H9 (cell line): ENCODE results near the gene DCAF10. TPM values are rescaled to one million over a fixed set of nuclear protein-coding genes. Genes with fewer than 3 reads are reported as not detected.

Experiments used
- DNase-seq: peaks from one replicate; pipeline ENCODE4 v3.0.0-alpha.2; 2017
- H2AFZ ChIP-seq: one replicate; pipeline ENCODE4 v1.6.1; 2013; ENCODE audit warnings: mild to moderate bottlenecking, low read length, control low read depth, moderate library complexity
- H2AK5ac ChIP-seq: 2 replicates; pipeline ENCODE4 v1.6.1; 2013; ENCODE audit warnings: low read length, control low read depth, mixed read lengths; ENCODE audit not compliant: insufficient read length
- H2BK120ac ChIP-seq: one replicate; pipeline ENCODE4 v1.6.1; 2013; ENCODE audit warnings: low read depth, mild to moderate bottlenecking, low read length, control low read depth, inconsistent platforms; ENCODE audit not compliant: poor library complexity, severe bottlenecking
- H2BK12ac ChIP-seq: 2 replicates; pipeline ENCODE4 v1.6.1; 2013; ENCODE audit warnings: low read length, control low read depth, mixed read lengths, low read depth; ENCODE audit not compliant: insufficient read length
- H2BK15ac ChIP-seq: 2 replicates; pipeline ENCODE4 v1.6.1; 2013; ENCODE audit warnings: low read depth, low read length, control low read depth
- H2BK20ac ChIP-seq: one replicate; pipeline ENCODE4 v1.6.1; 2013; ENCODE audit warnings: low read depth, mild to moderate bottlenecking, low read length, control low read depth, inconsistent platforms; ENCODE audit not compliant: poor library complexity, severe bottlenecking
- H2BK5ac ChIP-seq: 2 replicates; pipeline ENCODE4 v1.6.1; 2013; ENCODE audit warnings: low read length, control low read depth, mixed read lengths; ENCODE audit not compliant: insufficient read length
- H3K14ac ChIP-seq: 2 replicates; pipeline ENCODE4 v1.6.1; 2013; ENCODE audit warnings: low read length, control low read depth; ENCODE audit not compliant: insufficient read depth
- H3K18ac ChIP-seq: 2 replicates; pipeline ENCODE4 v1.6.1; 2013; ENCODE audit warnings: low read depth, mild to moderate bottlenecking, mixed read lengths, low read length, control low read depth; ENCODE audit not compliant: insufficient read length
- H3K23ac ChIP-seq: 2 replicates; pipeline ENCODE4 v1.6.1; 2013; ENCODE audit warnings: low read length, control low read depth, mixed read lengths, low read depth; ENCODE audit not compliant: insufficient read length
- H3K23me2 ChIP-seq: 2 replicates; pipeline ENCODE4 v1.6.1; 2013; ENCODE audit warnings: low read depth, mild to moderate bottlenecking, mixed read lengths, low read length, control low read depth; ENCODE audit not compliant: insufficient read length, poor library complexity, severe bottlenecking
- H3K27ac ChIP-seq: 2 replicates; pipeline ENCODE4 v1.5.1; 2013; ENCODE audit warnings: low read length, control low read depth, mixed read lengths, low read depth; ENCODE audit not compliant: insufficient read length
- H3K27me3 ChIP-seq: 2 replicates; pipeline ENCODE4 v1.6.1; 2013; ENCODE audit warnings: low read length, control low read depth, inconsistent platforms; ENCODE audit not compliant: insufficient read depth
- H3K4ac ChIP-seq: 2 replicates; pipeline ENCODE4 v1.6.1; 2013; ENCODE audit warnings: low read depth, mild to moderate bottlenecking, control low read depth, inconsistent platforms, low read length, moderate library complexity
- H3K4me1 ChIP-seq: 2 replicates; pipeline ENCODE4 v1.6.1; 2013; ENCODE audit warnings: low read length, control low read depth, inconsistent platforms; ENCODE audit not compliant: insufficient read depth
- H3K4me2 ChIP-seq: 2 replicates; pipeline ENCODE4 v1.6.1; 2013; ENCODE audit warnings: low read length, control low read depth, mixed read lengths; ENCODE audit not compliant: insufficient read length, insufficient read depth
- H3K56ac ChIP-seq: 2 replicates; pipeline ENCODE4 v1.6.1; 2013; ENCODE audit warnings: low read depth, mild to moderate bottlenecking, mixed read lengths, low read length, control low read depth; ENCODE audit not compliant: insufficient read length
- H3K79me1 ChIP-seq: 2 replicates; pipeline ENCODE4 v1.6.1; 2013; ENCODE audit warnings: low read depth, mild to moderate bottlenecking, moderate library complexity, low read length, control low read depth, inconsistent platforms; ENCODE audit not compliant: insufficient read depth, poor library complexity, severe bottlenecking
- H3K79me2 ChIP-seq: 2 replicates; pipeline ENCODE4 v1.6.1; 2013; ENCODE audit warnings: low read length, control low read depth, inconsistent platforms; ENCODE audit not compliant: insufficient read depth
- H3K9ac ChIP-seq: 2 replicates; pipeline ENCODE4 v1.6.1; 2013; ENCODE audit warnings: low read length, control low read depth, mixed read lengths; ENCODE audit not compliant: insufficient read length; ENCODE audit errors: extremely low read depth
- H3K9me3 ChIP-seq: one replicate; pipeline ENCODE4 v1.6.1; 2013; ENCODE audit warnings: low read depth, low read length, inconsistent platforms; ENCODE audit not compliant: control insufficient read depth
- H3T11ph ChIP-seq: one replicate; pipeline ENCODE4 v1.6.1; 2013; ENCODE audit warnings: mild to moderate bottlenecking, low read length, control low read depth, inconsistent platforms
- H4K20me1 ChIP-seq: one replicate; pipeline ENCODE4 v1.6.1; 2013; ENCODE audit not compliant: control insufficient read depth, insufficient read length, insufficient read depth
- H4K5ac ChIP-seq: 2 replicates; pipeline ENCODE4 v1.6.1; 2013; ENCODE audit warnings: low read depth, mild to moderate bottlenecking, mixed read lengths, low read length, control low read depth; ENCODE audit not compliant: insufficient read length
- H4K8ac ChIP-seq: replicated peaks from 2 replicates; pipeline ENCODE4 v1.6.1; 2013; ENCODE audit warnings: low read length, control low read depth, mixed read lengths, low read depth; ENCODE audit not compliant: insufficient read length
- H4K91ac ChIP-seq: 2 replicates; pipeline ENCODE4 v1.6.1; 2013; ENCODE audit warnings: low read depth, mild to moderate bottlenecking, moderate library complexity, mixed read lengths, low read length, control low read depth; ENCODE audit not compliant: insufficient read length
- H3K27ac Mint-ChIP-seq, 3 experiments: 2 replicates in 2 of 3; 3 replicates in 1 of 3; pipeline ENCODE4 v1.8.0; 2020 to 2021; ENCODE audit warnings: mixed read lengths in 3 of 3, mild to moderate bottlenecking in 1 of 3, moderate library complexity in 1 of 3
- H3K27me3 Mint-ChIP-seq: 2 replicates; pipeline ENCODE4 v1.8.0; 2021; ENCODE audit warnings: low read depth, mild to moderate bottlenecking, moderate library complexity, mixed read lengths
- H3K36me3 Mint-ChIP-seq, 3 experiments: 2 replicates in 2 of 3; 3 replicates in 1 of 3; pipeline ENCODE4 v1.8.0; 2020 to 2021; ENCODE audit warnings: low read depth in 3 of 3, mixed read lengths in 3 of 3; ENCODE audit not compliant: insufficient read depth in 1 of 3
- H3K4me1 Mint-ChIP-seq, 2 experiments: 2 replicates each; pipeline ENCODE4 v1.8.0; 2020; ENCODE audit warnings: mixed read lengths in 2 of 2
- H3K4me3 Mint-ChIP-seq, 2 experiments: 2 replicates in 1 of 2; 3 replicates in 1 of 2; pipeline ENCODE4 v1.8.0; 2020 to 2021; ENCODE audit warnings: mild to moderate bottlenecking in 2 of 2, mixed read lengths in 2 of 2, moderate library complexity in 1 of 2
- H3K9me3 Mint-ChIP-seq, 2 experiments: 2 replicates in 1 of 2; 3 replicates in 1 of 2; pipeline ENCODE4 v1.8.0; 2020; ENCODE audit warnings: mild to moderate bottlenecking in 2 of 2, mixed read lengths in 2 of 2, moderate library complexity in 1 of 2
- CTCF ChIP-seq: fragments of 200-600 bp; sonication (generic); conservative IDR thresholded peaks from 3 replicates; pipeline ENCODE4 v1.8.0; 2021; ENCODE audit warnings: antibody characterized with exemption, mild to moderate bottlenecking
- WGBS: extraction: QIAGEN DNeasy Blood & Tissue Kit; methylation state at CpG from one replicate; pipeline ENCODE4 v1.1.7; 2013; ENCODE audit warnings: missing lambda C conversion rate, low lambda C conversion rate, mixed read lengths; ENCODE audit not compliant: insufficient read length; ENCODE audit errors: extremely low coverage; 5-methylcytosine and 5-hydroxymethylcytosine counted together
- total RNA-seq: library from RNA; stranded (reverse); gene quantifications from 2 replicates; pipeline ENCODE4 v1.2.1, GENCODE V29; 2021

DCAF10 gene
- total RNA-seq, 1 experiment from 2014 or later: 13.4 TPM

GRCh38 chr9:37778534-37778933 lies 22.1 kb upstream of the DCAF10 start:
- no peak overlapping the region for H2AK5ac ChIP-seq
- no peak overlapping the region for H3K23ac ChIP-seq
- H3K4me3 Mint-ChIP-seq: no peak overlapping the region
- peaks cover 3 to 6% of the 10 kb centered on the region in 2 experiments; a peak in 3 of 4 replicates for H3K4me1 Mint-ChIP-seq
- no peak overlapping the region for H3K4ac ChIP-seq
- no peak overlapping the region for H3K14ac ChIP-seq
- no peak for TF ChIP-seq CTCF
- no peak overlapping the region for H2BK120ac ChIP-seq
- no peak overlapping the region for H2BK20ac ChIP-seq
- no peak overlapping the region for H2AFZ ChIP-seq
- H2BK12ac ChIP-seq: no peak overlapping the region
- H3K27ac Mint-ChIP-seq: no peak overlapping the region; a peak in 1 of 7 replicates
- peaks cover 38 to 67% (median 61%) of the 10 kb centered on the region in 3 experiments; a peak in 6 of 7 replicates for H3K36me3 Mint-ChIP-seq
- H4K20me1 ChIP-seq: no peaks in the 10 kb centered on the region
- no peak overlapping the region for H3K18ac ChIP-seq
- H3K9me3 ChIP-seq: no peaks in the 10 kb centered on the region
- no peak overlapping the region for H3K9ac ChIP-seq
- peaks cover 6% of the 10 kb centered on the region; the same call in 1 of the 2 replicates for H3K79me2 ChIP-seq
- H3K56ac ChIP-seq: no peak overlapping the region
- no CpG with 5 or more reads among the region's 2 CpGs for WGBS
- no peaks in the 10 kb centered on the region for H3K9me3 Mint-ChIP-seq
- H3K27me3 Mint-ChIP-seq: no peaks in the 10 kb centered on the region
- H3K4me2 ChIP-seq: no peak overlapping the region
- no peak for DNase-seq
- no peak overlapping the region for H3T11ph ChIP-seq
- no peak overlapping the region for H3K27ac ChIP-seq
- H3K79me1 ChIP-seq: peaks cover 2% of the 10 kb centered on the region
- no peak overlapping the region for H4K91ac ChIP-seq
- no peaks in the 10 kb centered on the region for H3K4me1 ChIP-seq
- H4K5ac ChIP-seq: no peak overlapping the region
- H4K8ac ChIP-seq: no peak overlapping the region
- H2BK5ac ChIP-seq: no peak overlapping the region
- H3K23me2 ChIP-seq: no peaks in the 10 kb centered on the region
- H3K27me3 ChIP-seq: no peaks in the 10 kb centered on the region
- no peak overlapping the region for H2BK15ac ChIP-seq
